Adrenal gland (tissue), 5 donors: ENCODE data around the gene PANX2.

Experiments used
- POLR2A ChIP-seq, 2 donors: fragments of 450-650 bp; IDR thresholded peaks; one replicate each; pipeline ENCODE4 v1.6.1; 2017; ENCODE audit warnings: antibody characterized with exemption in 2 of 2, mild to moderate bottlenecking in 2 of 2, moderate library complexity in 1 of 2
- TF ChIP-seq, protein P1 (sequence below), 6 experiments: fragments of 450-650 bp in 4 of 6; fragments of 200-600 bp in 2 of 6; sonication (generic) in 1 of 6; IDR thresholded peaks; 1 replicate in 5 of 6; 2 replicates in 1 of 6; pipeline versions ENCODE4 v1.5.1 to v1.8.0; 2016 to 2021; ENCODE audit warnings: antibody characterized with exemption in 6 of 6, mild to moderate bottlenecking in 2 of 6, moderate library complexity in 1 of 6
- donor health status: DM: no; HTN: no; CAD: no.

- TF ChIP-seq, protein P1, sequence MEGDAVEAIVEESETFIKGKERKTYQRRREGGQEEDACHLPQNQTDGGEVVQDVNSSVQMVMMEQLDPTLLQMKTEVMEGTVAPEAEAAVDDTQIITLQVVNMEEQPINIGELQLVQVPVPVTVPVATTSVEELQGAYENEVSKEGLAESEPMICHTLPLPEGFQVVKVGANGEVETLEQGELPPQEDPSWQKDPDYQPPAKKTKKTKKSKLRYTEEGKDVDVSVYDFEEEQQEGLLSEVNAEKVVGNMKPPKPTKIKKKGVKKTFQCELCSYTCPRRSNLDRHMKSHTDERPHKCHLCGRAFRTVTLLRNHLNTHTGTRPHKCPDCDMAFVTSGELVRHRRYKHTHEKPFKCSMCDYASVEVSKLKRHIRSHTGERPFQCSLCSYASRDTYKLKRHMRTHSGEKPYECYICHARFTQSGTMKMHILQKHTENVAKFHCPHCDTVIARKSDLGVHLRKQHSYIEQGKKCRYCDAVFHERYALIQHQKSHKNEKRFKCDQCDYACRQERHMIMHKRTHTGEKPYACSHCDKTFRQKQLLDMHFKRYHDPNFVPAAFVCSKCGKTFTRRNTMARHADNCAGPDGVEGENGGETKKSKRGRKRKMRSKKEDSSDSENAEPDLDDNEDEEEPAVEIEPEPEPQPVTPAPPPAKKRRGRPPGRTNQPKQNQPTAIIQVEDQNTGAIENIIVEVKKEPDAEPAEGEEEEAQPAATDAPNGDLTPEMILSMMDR (IDR thresholded peaks at IDR 0.05), result no peak
- no peak for TF ChIP-seq POLR2A (IDR thresholded peaks at IDR 0.05)
These were observed 28.8 kb downstream of the PANX2 start for GRCh38 chr22:50199251-50199721.
